GM23338 (cell line): ENCODE results near the gene LEMD1. TPM values are rescaled to one million over a fixed set of nuclear protein-coding genes. Genes with fewer than 3 reads are reported as not detected.
"Not testable (repeated sequence)": the region's sequence is repeated elsewhere in the genome, so short reads cannot be mapped to it uniquely, and the experiment has no call there.

Experiments used
- ATAC-seq: fragments of 200-7000 bp; cut with Tn5 transposase; 3 replicates; pipeline ENCODE4 v1.9.1; 2020
- DNase-seq: peaks from one replicate; pipeline ENCODE4 v3.0.0-alpha.2; 2015; ENCODE audit warnings: low spot score
- H2AFZ ChIP-seq: fragments of 200-600 bp; sonication (generic); 2 replicates; pipeline ENCODE4 v1.8.0; 2016; ENCODE audit warnings: antibody characterized with exemption, mild to moderate bottlenecking, moderate library complexity
- H3F3A ChIP-seq: fragments of 200-600 bp; sonication (generic); replicated peaks from 2 replicates; pipeline ENCODE4 v1.8.0; 2017; ENCODE audit warnings: antibody characterized with exemption, mixed run types, low read depth
- H3K27ac ChIP-seq: fragments of 200-600 bp; sonication (generic); 2 replicates; pipeline ENCODE4 v1.6.1; 2016; ENCODE audit warnings: low read depth
- H3K27me3 ChIP-seq: fragments of 200-600 bp; sonication (generic); 2 replicates; pipeline ENCODE4 v1.8.0; 2016; ENCODE audit warnings: mild to moderate bottlenecking, mixed run types, moderate library complexity; ENCODE audit not compliant: insufficient read depth
- H3K36me3 ChIP-seq: fragments of 200-600 bp; sonication (generic); 2 replicates; pipeline ENCODE4 v1.8.0; 2016; ENCODE audit warnings: mild to moderate bottlenecking; ENCODE audit not compliant: insufficient read depth
- H3K4me1 ChIP-seq: fragments of 200-600 bp; sonication (generic); 2 replicates; pipeline ENCODE4 v1.8.0; 2016; ENCODE audit warnings: mild to moderate bottlenecking, moderate library complexity; ENCODE audit not compliant: insufficient read depth
- H3K4me2 ChIP-seq: fragments of 200-600 bp; sonication (generic); 2 replicates; pipeline ENCODE4 v1.7.1; 2017; ENCODE audit warnings: mixed run types
- H3K4me3 ChIP-seq: fragments of 200-600 bp; sonication (generic); 2 replicates; pipeline ENCODE4 v1.6.1; 2016; ENCODE audit warnings: mixed run types
- H3K79me2 ChIP-seq: fragments of 200-600 bp; sonication (generic); replicated peaks from 2 replicates; pipeline ENCODE4 v1.8.0; 2017; ENCODE audit warnings: mild to moderate bottlenecking; ENCODE audit not compliant: insufficient read depth
- H3K9me2 ChIP-seq: fragments of 200-600 bp; sonication (generic); 2 replicates; pipeline ENCODE4 v1.8.0; 2017; ENCODE audit not compliant: insufficient read depth
- H4K20me1 ChIP-seq: fragments of 200-600 bp; sonication (generic); replicated peaks from 2 replicates; pipeline ENCODE4 v1.8.0; 2017; ENCODE audit warnings: mild to moderate bottlenecking; ENCODE audit not compliant: insufficient read depth
- H3K27ac Mint-ChIP-seq: 2 replicates; pipeline ENCODE4 v1.8.0; 2020; ENCODE audit warnings: inconsistent platforms, mild to moderate bottlenecking, moderate library complexity, mixed read lengths
- H3K27me3 Mint-ChIP-seq: 3 replicates; pipeline ENCODE4 v1.8.0; 2022; ENCODE audit warnings: low read depth, mild to moderate bottlenecking, moderate library complexity, mixed read lengths, inconsistent platforms; ENCODE audit not compliant: insufficient read depth, poor library complexity
- H3K36me3 Mint-ChIP-seq: 3 replicates; pipeline ENCODE4 v1.8.0; 2021; ENCODE audit warnings: low read depth, mild to moderate bottlenecking, inconsistent platforms, moderate library complexity, mixed read lengths
- H3K4me1 Mint-ChIP-seq: 3 replicates; pipeline ENCODE4 v1.8.0; 2020; ENCODE audit warnings: mild to moderate bottlenecking, inconsistent platforms, mixed read lengths
- H3K4me3 Mint-ChIP-seq: 3 replicates; pipeline ENCODE4 v1.8.0; 2021; ENCODE audit warnings: moderate library complexity, mild to moderate bottlenecking, inconsistent platforms, mixed read lengths
- H3K9me3 Mint-ChIP-seq: 3 replicates; pipeline ENCODE4 v1.8.0; 2020; ENCODE audit warnings: moderate library complexity, mild to moderate bottlenecking, inconsistent platforms, mixed read lengths
- JUNB ChIP-seq: IDR thresholded peaks from one replicate; pipeline ENCODE4 v1.6.1; 2016; ENCODE audit warnings: antibody characterized with exemption; ENCODE audit not compliant: unreplicated experiment
- REST ChIP-seq: IDR thresholded peaks from one replicate; pipeline ENCODE4 v1.6.1; 2018; ENCODE audit warnings: antibody characterized with exemption; ENCODE audit not compliant: unreplicated experiment
- ZNF462 ChIP-seq: fragments of 250-450 bp; sonication (Bioruptor Pico); IDR thresholded peaks from 2 replicates; pipeline ENCODE4 v1.5.0; 2020; ENCODE audit warnings: mild to moderate bottlenecking, moderate library complexity
- polyA plus RNA-seq: library from polyadenylated mRNA; unstranded; fragments of >200 nt; fragmentation: Nextera tagmentation; extraction: Ambion mirVana; gene quantifications from 2 replicates; pipeline ENCODE4 v1.2.1, GENCODE V29; 2016
- total RNA-seq: library from RNA; depleted of rRNA; stranded (reverse); fragments of >200 nt; shearing (Covaris generic); gene quantifications from 2 replicates; pipeline ENCODE4 v1.2.3, GENCODE V29; 2014

Gene LEMD1
- total and polyA plus RNA-seq, 2 experiments from 2014 or later, result 4.7 to 10.7 TPM

- TF ChIP-seq REST (no peak), ZNF462 (CRISPR knock-in tag) (no peak), JUNB (no peak)
Measured at GRCh38 chr1:205407970-205408369, 13.9 kb downstream of the LEMD1 start (continued).

- not testable (repeated sequence) for H3K79me2 ChIP-seq, H3K4me1 ChIP-seq, H4K20me1 ChIP-seq, H3K4me2 ChIP-seq, H3K9me2 ChIP-seq, H3K36me3 ChIP-seq, ATAC-seq, H3K4me3 Mint-ChIP-seq, H2AFZ ChIP-seq, H3K27me3 ChIP-seq, H3K4me1 Mint-ChIP-seq, H3K27ac ChIP-seq, DNase-seq, H3K27ac Mint-ChIP-seq, H3K27me3 Mint-ChIP-seq, H3K4me3 ChIP-seq, H3F3A ChIP-seq
- H3K9me3 Mint-ChIP-seq, result peaks cover 31% of the 10 kb centered on the region
- peaks cover 20% of the 10 kb centered on the region; the same call in 2 of the 3 replicates for H3K36me3 Mint-ChIP-seq
Measured at GRCh38 chr1:205406252-205406651, 15.6 kb downstream of the LEMD1 start.

- H3K4me1 Mint-ChIP-seq, H3K27ac ChIP-seq, H3K36me3 ChIP-seq, H4K20me1 ChIP-seq, H3K4me1 ChIP-seq, H3K4me3 ChIP-seq, H3K27me3 ChIP-seq, H3F3A ChIP-seq, DNase-seq, H3K79me2 ChIP-seq, H3K27me3 Mint-ChIP-seq, H3K27ac Mint-ChIP-seq, H2AFZ ChIP-seq, H3K4me3 Mint-ChIP-seq, ATAC-seq, H3K9me2 ChIP-seq, H3K4me2 ChIP-seq: not testable (repeated sequence)
- Mint-ChIP-seq H3K9me3 (peaks cover 31% of the 10 kb centered on the region), H3K36me3 (peaks cover 20% of the 10 kb centered on the region; the same call in 2 of the 3 replicates)
Measured at GRCh38 chr1:205404484-205404883, 17.4 kb downstream of the LEMD1 start.
